ENCODE measurements around the gene ALOX15. TPM values are rescaled to one million over a fixed set of nuclear protein-coding genes. Genes with fewer than 3 reads are reported as not detected.

Gene ALOX15
- total and polyA plus RNA-seq, 8 donors = 0.15 to 4.8 (median 3.4) TPM

GRCh38 chr17:4588391-4588790, 53.1 kb downstream of the ALOX15 start:
- DNase-seq (no peak), ATAC-seq (no peak)
- Histone ChIP-seq H3K27me3 (peaks cover 21 to 50% of the 10 kb centered on the region in 2 donors), H3K9me3 (no peaks in the 10 kb centered on the region), H3K27ac (no peak overlapping the region), H3K36me3 (no peaks in the 10 kb centered on the region), H3K4me1 (peaks cover 8 to 17% of the 10 kb centered on the region in 2 donors), H3K4me3 (no peak overlapping the region)
- intact Hi-C loops (cut with DNase I) = no loop called here
- TF ChIP-seq CTCF (IDR thresholded peaks at IDR 0.05) = no peak

- ATAC-seq (no peak), DNase-seq (no peak)
- Histone ChIP-seq H3K9me3 (no peaks in the 10 kb centered on the region), H3K36me3 (no peaks in the 10 kb centered on the region), H3K27ac (no peak overlapping the region), H3K4me1 (peaks cover 8 to 17% of the 10 kb centered on the region in 2 donors), H3K27me3 (peaks cover 27 to 56% of the 10 kb centered on the region in 2 donors), H3K4me3 (no peak overlapping the region)
- TF ChIP-seq CTCF (IDR thresholded peaks at IDR 0.05) = no peak
- intact Hi-C loops (cut with DNase I) = no loop called here
Observed at GRCh38 chr17:4587803-4588202, 53.7 kb downstream of the ALOX15 start.

GRCh38 chr17:4587195-4587594, 54.3 kb downstream of the ALOX15 start:
- DNase-seq (no peak), ATAC-seq (no peak)
- H3K36me3 ChIP-seq = no peaks in the 10 kb centered on the region
- H3K9me3 ChIP-seq = no peaks in the 10 kb centered on the region
- H3K4me1 ChIP-seq = peaks cover 8 to 17% of the 10 kb centered on the region in 2 donors
- peaks cover 27 to 62% of the 10 kb centered on the region in 2 donors for H3K27me3 ChIP-seq
- no peak overlapping the region for H3K4me3 ChIP-seq
- TF ChIP-seq CTCF (IDR thresholded peaks at IDR 0.05) = no peak
- H3K27ac ChIP-seq = no peak overlapping the region
- intact Hi-C loops (cut with DNase I) = no loop called here

- Histone ChIP-seq H3K36me3 (no peaks in the 10 kb centered on the region), H3K4me3 (peak overlapping the region in 1 of 2 donors; percentile 40), H3K27me3 (peaks cover 27 to 66% of the 10 kb centered on the region in 2 donors), H3K27ac (no peak overlapping the region), H3K4me1 (peaks cover 8 to 17% of the 10 kb centered on the region in 2 donors), H3K9me3 (no peaks in the 10 kb centered on the region)
- no peak for TF ChIP-seq CTCF (IDR thresholded peaks at IDR 0.05)
- intact Hi-C loops (cut with DNase I) = no loop called here
- no peak for DNase-seq
- no peak for ATAC-seq
Observed at GRCh38 chr17:4586043-4586442, 55.4 kb downstream of the ALOX15 start.

- peak in 1 of 4 donors; percentile 41 for DNase-seq
- Histone ChIP-seq H3K36me3 (no peaks in the 10 kb centered on the region), H3K9me3 (no peaks in the 10 kb centered on the region), H3K4me1 (peaks cover 8 to 17% of the 10 kb centered on the region in 2 donors), H3K27ac (no peak overlapping the region), H3K4me3 (peak overlapping the region in 1 of 2 donors; percentile 40), H3K27me3 (peaks cover 27 to 66% of the 10 kb centered on the region in 2 donors)
- intact Hi-C loops (cut with DNase I) = no loop called here
- ATAC-seq = no peak
- TF ChIP-seq CTCF (IDR thresholded peaks at IDR 0.05) = no peak
Observed at GRCh38 chr17:4585638-4585994, 55.9 kb downstream of the ALOX15 start.
